ENCODE results near the gene GLS. TPM values are rescaled to one million over a fixed set of nuclear protein-coding genes. Genes with fewer than 3 reads are reported as not detected.

Gene GLS
- total RNA-seq, 1 experiment from 2014 or later: 97.4 TPM

DNA sequence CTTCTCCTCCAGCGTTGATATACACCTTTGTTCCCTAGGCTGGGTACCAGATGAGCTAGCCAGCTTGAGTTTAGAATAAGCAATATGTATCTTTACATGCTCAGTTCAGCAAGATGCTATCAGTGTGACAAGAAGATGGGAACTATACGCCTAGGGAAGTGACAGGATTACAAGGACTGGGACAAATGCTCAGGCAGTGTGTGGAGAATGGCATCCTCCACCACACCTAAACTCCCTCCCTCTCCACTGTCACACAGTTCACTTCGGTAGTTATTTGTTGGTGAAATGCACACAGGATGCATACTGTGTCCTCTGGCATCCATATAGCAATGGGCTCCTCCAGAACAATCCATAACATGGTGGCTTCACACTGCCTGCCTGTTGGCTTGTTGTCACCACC is 125.7 kb downstream of the GLS start:
- H3K27ac ChIP-seq (ENCODE audit: low read depth, low read length): no peak overlapping the region
- H3K27me3 ChIP-seq (ENCODE audit: insufficient read depth, low read length): no peaks in the 10 kb centered on the region
- CTCF ChIA-PET: no interaction called here
- BruUV-seq (replicated peaks): no TSS peak
- no peak for DNase-seq (ENCODE audit: low read depth, low spot score)
- no peak for ATAC-seq
- peaks cover 69 to 73% of the 10 kb centered on the region in 2 experiments for H3K36me3 ChIP-seq (ENCODE audit: control insufficient read depth in 1 of 2, insufficient read depth in 2 of 2, low read length in 2 of 2)
- no peaks in the 10 kb centered on the region for H3K9me2 ChIP-seq (ENCODE audit: insufficient read depth)
- no peak overlapping the region for H3K4me2 ChIP-seq (ENCODE audit: low read length)
- H3K79me2 ChIP-seq (ENCODE audit: insufficient read depth, low read length): peaks cover 11% of the 10 kb centered on the region
- H3K4me3 ChIP-seq (replicated peaks in 1 of 2; ENCODE audit: low read depth in 1 of 2, low read length in 2 of 2): no peak overlapping the region
- TF ChIP-seq, protein P1, sequence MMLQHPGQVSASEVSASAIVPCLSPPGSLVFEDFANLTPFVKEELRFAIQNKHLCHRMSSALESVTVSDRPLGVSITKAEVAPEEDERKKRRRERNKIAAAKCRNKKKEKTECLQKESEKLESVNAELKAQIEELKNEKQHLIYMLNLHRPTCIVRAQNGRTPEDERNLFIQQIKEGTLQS (IDR thresholded peaks at IDR 0.05): no peak
- TF ChIP-seq CBX3 (IDR thresholded peaks at IDR 0.05; ENCODE audit: low read depth) (no peak), EZH2phosphoT487 (IDR thresholded peaks at IDR 0.05; ENCODE audit: borderline replicate concordance) (no peak), EZH2 (IDR thresholded peaks at IDR 0.05) (no peak), ELF1 (IDR thresholded peaks at IDR 0.05; ENCODE audit: borderline replicate concordance, low read depth) (no peak), EGR1 (IDR thresholded peaks at IDR 0.05; ENCODE audit: low read depth) (no peak), FOSL1 (IDR thresholded peaks at IDR 0.05; ENCODE audit: low read depth) (no peak), TCF7L2 (IDR thresholded peaks at IDR 0.05; ENCODE audit: borderline replicate concordance, extremely low read depth, insufficient read depth, insufficient read length) (no peak), CEBPB (IDR thresholded peaks at IDR 0.05; ENCODE audit: low read depth) (no peak)
- TF ChIP-seq, protein P2, sequence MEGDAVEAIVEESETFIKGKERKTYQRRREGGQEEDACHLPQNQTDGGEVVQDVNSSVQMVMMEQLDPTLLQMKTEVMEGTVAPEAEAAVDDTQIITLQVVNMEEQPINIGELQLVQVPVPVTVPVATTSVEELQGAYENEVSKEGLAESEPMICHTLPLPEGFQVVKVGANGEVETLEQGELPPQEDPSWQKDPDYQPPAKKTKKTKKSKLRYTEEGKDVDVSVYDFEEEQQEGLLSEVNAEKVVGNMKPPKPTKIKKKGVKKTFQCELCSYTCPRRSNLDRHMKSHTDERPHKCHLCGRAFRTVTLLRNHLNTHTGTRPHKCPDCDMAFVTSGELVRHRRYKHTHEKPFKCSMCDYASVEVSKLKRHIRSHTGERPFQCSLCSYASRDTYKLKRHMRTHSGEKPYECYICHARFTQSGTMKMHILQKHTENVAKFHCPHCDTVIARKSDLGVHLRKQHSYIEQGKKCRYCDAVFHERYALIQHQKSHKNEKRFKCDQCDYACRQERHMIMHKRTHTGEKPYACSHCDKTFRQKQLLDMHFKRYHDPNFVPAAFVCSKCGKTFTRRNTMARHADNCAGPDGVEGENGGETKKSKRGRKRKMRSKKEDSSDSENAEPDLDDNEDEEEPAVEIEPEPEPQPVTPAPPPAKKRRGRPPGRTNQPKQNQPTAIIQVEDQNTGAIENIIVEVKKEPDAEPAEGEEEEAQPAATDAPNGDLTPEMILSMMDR (IDR thresholded peaks at IDR 0.05 in 2 of 3, conservative IDR thresholded peaks at IDR 0.05 in 1 of 3; ENCODE audit: borderline replicate concordance in 1 of 3, insufficient read depth in 1 of 3, low read depth in 2 of 3, low read length in 2 of 3): no peak
- TF ChIP-seq, protein P3, sequence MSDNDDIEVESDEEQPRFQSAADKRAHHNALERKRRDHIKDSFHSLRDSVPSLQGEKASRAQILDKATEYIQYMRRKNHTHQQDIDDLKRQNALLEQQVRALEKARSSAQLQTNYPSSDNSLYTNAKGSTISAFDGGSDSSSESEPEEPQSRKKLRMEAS (IDR thresholded peaks at IDR 0.05): no peak
- POLR2A ChIA-PET: no interaction called here
- RAD21 ChIA-PET (ENCODE audit: low non-redundant PET in 1 of 2, low total read pairs in 2 of 2, uncharacterized antibody in 2 of 2, unreplicated experiment in 2 of 2): no interaction called here
- intact Hi-C loops (cut with micrococcal nuclease): no loop called here
- H4K20me1 ChIP-seq (ENCODE audit: insufficient read depth): no peaks in the 10 kb centered on the region
- H3K9ac ChIP-seq (ENCODE audit: low read length): no peak overlapping the region
- no peaks in the 10 kb centered on the region for H3K9me3 ChIP-seq (ENCODE audit: control insufficient read depth in 1 of 2, insufficient read depth in 1 of 2, low read depth in 1 of 2, low read length in 2 of 2)
- H2AFZ ChIP-seq (ENCODE audit: low read depth, low read length, poor library complexity, severe bottlenecking): no peak overlapping the region
- H3K4me1 ChIP-seq (ENCODE audit: control insufficient read depth in 1 of 2, insufficient read depth in 2 of 2, low read length in 2 of 2): no peaks in the 10 kb centered on the region

All from HCT116 (cell line).